SIG-M5 (cell line): ENCODE measurements around the gene TRPV4.
A peak's percentile ranks its signal among the peaks of the same experiment; 100 is the strongest.

Experiments
- DNase-seq: peaks from one replicate; lab custom pipeline; 2025; lab: John Stamatoyannopoulos, UW

TRPV4 gene

GRCh38 chr12:109777544-109777943 is 55.7 kb downstream of the TRPV4 start:
- no peak for DNase-seq

GRCh38 chr12:109776624-109777023 is 56.6 kb downstream of the TRPV4 start:
- no peak for DNase-seq

GRCh38 chr12:109775172-109775881 is 57.9 kb downstream of the TRPV4 start:
- DNase-seq = no peak

GRCh38 chr12:109773384-109774011 is 59.7 kb downstream of the TRPV4 start:
- DNase-seq = no peak

- DNase-seq = no peak
Observed at GRCh38 chr12:109772622-109773321, 60.4 kb downstream of the TRPV4 start.

GRCh38 chr12:109771746-109772621 is 61.2 kb downstream of the TRPV4 start:
- no peak for DNase-seq

- DNase-seq = no peak
Observed at GRCh38 chr12:109770861-109771670, 62.1 kb downstream of the TRPV4 start.

GRCh38 chr12:109770104-109770860 is 62.9 kb downstream of the TRPV4 start:
- no peak for DNase-seq

- DNase-seq = no peak
Observed at GRCh38 chr12:109768901-109769670, 64.1 kb downstream of the TRPV4 start.

- DNase-seq = no peak
Observed at GRCh38 chr12:109767991-109768900, 65.0 kb downstream of the TRPV4 start.

- DNase-seq = no peak
Observed at GRCh38 chr12:109767456-109767855, 65.7 kb downstream of the TRPV4 start.

- DNase-seq = no peak
Observed at GRCh38 chr12:109766251-109766778, 66.9 kb downstream of the TRPV4 start.

- DNase-seq = no peak
Observed at GRCh38 chr12:109765446-109765810, 67.8 kb downstream of the TRPV4 start.

- no peak for DNase-seq
Observed at GRCh38 chr12:109764776-109765445, 68.3 kb downstream of the TRPV4 start.

GRCh38 chr12:109764123-109764522 is 69.1 kb downstream of the TRPV4 start:
- DNase-seq = no peak

- DNase-seq = peak; percentile 68
Observed at GRCh38 chr12:109763201-109763841, 69.9 kb downstream of the TRPV4 start.

- no peak for DNase-seq
Observed at GRCh38 chr12:109762673-109763191, 70.5 kb downstream of the TRPV4 start.
